Thyroid gland (tissue), 4 donors: ENCODE measurements around the gene COPG1. TPM values are rescaled to one million over a fixed set of nuclear protein-coding genes. Genes with fewer than 3 reads are reported as not detected.
A peak's percentile ranks its signal among the peaks of the same experiment; 100 is the strongest.

Experiments
- DNase-seq, 2 donors: peaks; one replicate each; pipeline ENCODE4 v3.0.0-alpha.2; 2019
- H3K27ac ChIP-seq, 3 donors: fragments of 200-600 bp; sonication (generic); 1 replicate in 2 of 3; 2 replicates in 1 of 3; pipeline ENCODE4 v1.5.1; 2016 to 2019; ENCODE audit warnings: mild to moderate bottlenecking in 1 of 3, moderate library complexity in 1 of 3
- H3K27me3 ChIP-seq: fragments of 200-600 bp; sonication (generic); one replicate; pipeline ENCODE4 v1.5.1; 2019
- H3K36me3 ChIP-seq, 2 donors: fragments of 200-600 bp; sonication (generic); one replicate each; pipeline ENCODE4 v1.5.1; 2016 to 2019
- H3K4me1 ChIP-seq, 2 donors: fragments of 200-600 bp; sonication (generic); one replicate each; pipeline ENCODE4 v1.5.1; 2017 to 2019
- H3K4me3 ChIP-seq, 3 donors: fragments of 200-600 bp; sonication (generic); replicated peaks in 1 of 3; 1 replicate in 2 of 3; 2 replicates in 1 of 3; pipeline ENCODE4 v1.5.1; 2016; ENCODE audit warnings: mild to moderate bottlenecking in 1 of 3
- H3K9me3 ChIP-seq: fragments of 200-600 bp; sonication (generic); one replicate; pipeline ENCODE4 v1.5.1; 2017
- POLR2A ChIP-seq, 2 donors: fragments of 450-650 bp; IDR thresholded peaks; one replicate each; pipeline ENCODE4 v1.6.1; 2017; ENCODE audit warnings: antibody characterized with exemption in 2 of 2, mild to moderate bottlenecking in 2 of 2, moderate library complexity in 1 of 2
- WGBS, 2 donors: methylation state at CpG; one replicate each; pipeline ENCODE4 v1.1.5; 2017; 5-methylcytosine and 5-hydroxymethylcytosine counted together
- intact Hi-C: fragments of 100-400 bp; cut with DNase I; formaldehyde crosslinking; loops from one replicate; pipeline ENCODE4 v1.15.1; 2023
- total RNA-seq, 4 donors: library from RNA; depleted of rRNA; stranded (reverse); fragments of >200 nt; gene quantifications; one replicate each; pipeline ENCODE4 v1.2.3, GENCODE V29; 2016
- TF ChIP-seq, protein P1 (sequence below), 6 experiments: fragments of 200-600 bp in 3 of 6; fragments of 450-650 bp in 3 of 6; sonication (generic) in 3 of 6; IDR thresholded peaks; one replicate each; pipeline ENCODE4 v1.5.1; 2016 to 2019; ENCODE audit warnings: antibody characterized with exemption in 6 of 6, mild to moderate bottlenecking in 2 of 6, inconsistent platforms in 1 of 6, moderate library complexity in 1 of 6

Gene COPG1
- total RNA-seq, 4 donors from 2014 or later, result 95.8 to 195 (median 159) TPM

DNA sequence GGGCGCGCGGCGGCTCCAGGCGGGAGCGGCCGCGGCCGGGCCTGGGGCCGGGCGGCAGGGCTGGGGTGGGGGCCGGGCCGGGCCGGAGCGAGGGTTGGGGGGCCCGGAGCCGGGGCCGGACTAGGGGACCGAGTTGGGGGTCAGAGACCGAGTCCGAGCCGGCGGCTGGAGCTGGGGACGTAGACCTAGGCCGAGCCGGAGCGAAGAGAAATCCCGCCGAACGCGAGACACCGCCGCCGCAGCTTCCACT, 66.5 kb downstream of the COPG1 start:
- peaks cover 13 to 24% of the 10 kb centered on the region in 2 donors for H3K4me1 ChIP-seq
- TF ChIP-seq POLR2A (IDR thresholded peaks at IDR 0.05), result peak in 1 of 2 donors; percentile 98
- TF ChIP-seq, protein P1, sequence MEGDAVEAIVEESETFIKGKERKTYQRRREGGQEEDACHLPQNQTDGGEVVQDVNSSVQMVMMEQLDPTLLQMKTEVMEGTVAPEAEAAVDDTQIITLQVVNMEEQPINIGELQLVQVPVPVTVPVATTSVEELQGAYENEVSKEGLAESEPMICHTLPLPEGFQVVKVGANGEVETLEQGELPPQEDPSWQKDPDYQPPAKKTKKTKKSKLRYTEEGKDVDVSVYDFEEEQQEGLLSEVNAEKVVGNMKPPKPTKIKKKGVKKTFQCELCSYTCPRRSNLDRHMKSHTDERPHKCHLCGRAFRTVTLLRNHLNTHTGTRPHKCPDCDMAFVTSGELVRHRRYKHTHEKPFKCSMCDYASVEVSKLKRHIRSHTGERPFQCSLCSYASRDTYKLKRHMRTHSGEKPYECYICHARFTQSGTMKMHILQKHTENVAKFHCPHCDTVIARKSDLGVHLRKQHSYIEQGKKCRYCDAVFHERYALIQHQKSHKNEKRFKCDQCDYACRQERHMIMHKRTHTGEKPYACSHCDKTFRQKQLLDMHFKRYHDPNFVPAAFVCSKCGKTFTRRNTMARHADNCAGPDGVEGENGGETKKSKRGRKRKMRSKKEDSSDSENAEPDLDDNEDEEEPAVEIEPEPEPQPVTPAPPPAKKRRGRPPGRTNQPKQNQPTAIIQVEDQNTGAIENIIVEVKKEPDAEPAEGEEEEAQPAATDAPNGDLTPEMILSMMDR (IDR thresholded peaks at IDR 0.05), result no peak
- intact Hi-C loops, result no loop called here
- H3K4me3 ChIP-seq, result peak overlapping the region in 2 of 3 donors; percentile 78 to 81
- no CpG with 5 or more reads among the region's 34 CpGs for WGBS, 2 donors
- no peaks in the 10 kb centered on the region for H3K36me3 ChIP-seq
- DNase-seq, result no peak
- H3K9me3 ChIP-seq, result no peaks in the 10 kb centered on the region
- H3K27ac ChIP-seq, result peak overlapping the region; percentile 90 to 99 (median 94)
- no peaks in the 10 kb centered on the region for H3K27me3 ChIP-seq

DNA sequence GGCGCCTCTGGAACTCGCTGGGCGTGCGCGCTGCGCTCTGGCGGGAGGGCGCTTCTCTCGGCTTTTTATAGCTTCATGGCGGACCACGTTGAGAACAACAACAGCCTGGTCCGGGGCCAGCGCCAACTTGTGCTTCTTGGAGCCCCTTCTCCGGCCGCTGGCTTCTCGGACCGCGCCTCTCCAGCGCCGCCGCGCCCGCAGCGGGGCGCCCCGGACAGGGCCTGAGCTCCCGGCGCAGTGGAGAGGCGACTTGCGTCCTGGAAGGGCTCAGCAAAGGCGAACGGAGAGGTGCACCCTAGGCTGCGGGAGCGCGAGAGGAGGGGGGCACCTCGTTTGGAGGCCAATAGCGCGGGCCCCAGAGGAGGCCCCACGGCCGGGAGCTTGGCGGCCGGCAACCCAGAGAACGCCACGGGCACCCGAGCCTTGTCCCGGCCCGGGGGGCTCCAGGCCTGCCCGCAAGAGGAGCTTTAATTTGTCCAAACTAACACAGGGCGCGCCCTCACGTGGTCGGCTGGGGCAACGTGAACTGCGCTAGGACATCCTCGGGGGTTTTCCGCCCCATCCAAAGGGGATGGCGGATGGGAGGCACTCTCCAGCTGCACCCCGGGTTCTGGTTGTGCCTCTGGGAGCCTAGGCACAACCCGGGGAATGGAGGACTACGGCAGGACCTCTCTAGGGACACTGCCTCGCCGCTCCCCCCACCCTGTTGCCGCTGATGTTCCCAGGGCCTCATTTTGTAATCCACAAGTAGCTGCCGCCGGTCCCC, 67.0 kb downstream of the COPG1 start:
- intact Hi-C loops, result no loop called here
- DNase-seq, result peak; percentile 81 to 85
- TF ChIP-seq POLR2A (IDR thresholded peaks at IDR 0.05), result peak in 1 of 2 donors; percentile 98
- TF ChIP-seq, protein P1 (IDR thresholded peaks at IDR 0.05), result peak in 4 of 6 experiments; percentile 17 to 52 (median 40)

DNA sequence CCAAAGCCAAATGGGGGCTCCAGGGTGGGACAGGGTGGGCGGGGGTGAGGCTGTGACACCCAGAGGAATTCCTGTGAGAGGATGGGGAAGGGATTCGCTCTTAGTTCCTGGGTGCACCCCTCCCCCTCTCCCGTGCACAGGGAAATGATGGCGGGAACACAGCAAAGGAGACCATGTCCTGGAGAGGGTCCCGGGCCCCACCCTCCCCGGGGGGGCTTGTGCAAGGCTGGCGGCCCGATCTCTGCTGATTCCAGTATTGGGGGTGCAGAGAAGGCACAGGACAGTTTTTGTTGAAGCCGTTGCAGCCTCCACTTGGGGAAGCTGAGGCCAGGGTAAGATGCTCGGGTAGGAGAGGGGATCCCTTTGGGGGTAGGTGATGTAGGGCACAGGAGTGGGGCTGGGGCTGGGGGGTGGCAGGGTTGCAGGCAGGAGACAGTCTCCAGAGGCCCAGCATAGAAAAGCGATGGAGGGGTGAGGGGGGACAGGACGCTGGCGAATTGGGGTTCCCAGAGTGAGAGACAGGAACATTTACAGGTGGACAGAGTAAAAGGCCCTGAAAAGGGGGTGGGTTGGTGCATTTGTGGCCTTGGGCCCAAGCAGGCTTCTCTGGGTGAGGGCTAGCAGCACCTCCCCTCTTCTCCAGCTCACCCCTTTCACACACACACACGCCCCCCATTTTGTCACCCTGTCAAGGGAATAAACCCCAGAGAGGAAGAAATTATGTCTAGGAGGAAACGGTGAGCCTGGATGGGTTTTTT, 67.8 kb downstream of the COPG1 start:
- H3K27ac ChIP-seq, result peak overlapping the region; percentile 90 to 99 (median 94)
- H3K36me3 ChIP-seq, result peaks cover 0 to 3% of the 10 kb centered on the region in 2 donors
- peaks cover 13 to 24% of the 10 kb centered on the region in 2 donors for H3K4me1 ChIP-seq
- H3K9me3 ChIP-seq, result no peaks in the 10 kb centered on the region
- H3K27me3 ChIP-seq, result no peaks in the 10 kb centered on the region
- 39 to 42% methylated on average over 12 to 14 of the region's 15 CpGs for WGBS, 2 donors
- no peak for TF ChIP-seq POLR2A (IDR thresholded peaks at IDR 0.05)
- TF ChIP-seq, protein P1 (IDR thresholded peaks at IDR 0.05), result no peak
- peak in 1 of 2 donors; percentile 19 for DNase-seq
- intact Hi-C loops, result no loop called here
- peak overlapping the region in 1 of 3 donors; percentile 78 for H3K4me3 ChIP-seq

More for the DNA sequence above, 67.0 kb downstream of the COPG1 start:
- Histone ChIP-seq H3K27me3 (no peaks in the 10 kb centered on the region), H3K9me3 (no peaks in the 10 kb centered on the region), H3K4me1 (peaks cover 13 to 24% of the 10 kb centered on the region in 2 donors), H3K27ac (peak overlapping the region; percentile 90 to 99 (median 94)), H3K4me3 (peak overlapping the region; percentile 78 to 87 (median 81)), H3K36me3 (peaks cover 0 to 3% of the 10 kb centered on the region in 2 donors)
- WGBS, 2 donors, result 0% methylated on average over 1 to 2 of the region's 65 CpGs

DNA sequence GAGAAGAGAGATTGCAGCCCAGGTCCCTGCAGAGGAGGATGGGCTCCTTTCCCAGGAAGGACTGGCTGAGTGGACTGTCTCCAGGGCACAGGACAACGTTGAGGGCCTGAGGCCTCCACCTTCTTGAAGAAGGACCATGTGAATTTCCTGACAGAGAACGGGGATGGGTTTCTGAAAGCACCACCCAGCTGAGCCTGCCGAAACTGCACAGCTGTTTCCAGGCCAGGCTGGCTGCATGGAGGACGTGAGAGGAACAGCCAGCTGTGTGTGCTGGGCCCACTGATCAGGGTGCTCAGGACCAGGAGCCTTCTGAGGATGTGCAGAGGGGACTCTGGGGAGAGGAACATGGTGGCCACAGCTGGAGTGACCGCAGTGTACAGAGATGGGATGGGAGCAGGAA, 68.4 kb downstream of the COPG1 start:
- peaks cover 13 to 24% of the 10 kb centered on the region in 2 donors for H3K4me1 ChIP-seq
- WGBS, 2 donors, result 84 to 100% methylated on average over 2 to 5 of the region's 5 CpGs
- intact Hi-C loops, result no loop called here
- TF ChIP-seq, protein P1 (IDR thresholded peaks at IDR 0.05), result no peak
- TF ChIP-seq POLR2A (IDR thresholded peaks at IDR 0.05), result no peak
- no peak overlapping the region for H3K27ac ChIP-seq
- no peak overlapping the region for H3K4me3 ChIP-seq
- no peaks in the 10 kb centered on the region for H3K9me3 ChIP-seq
- H3K36me3 ChIP-seq, result peaks cover 0 to 3% of the 10 kb centered on the region in 2 donors
- DNase-seq, result no peak
- no peaks in the 10 kb centered on the region for H3K27me3 ChIP-seq

DNA sequence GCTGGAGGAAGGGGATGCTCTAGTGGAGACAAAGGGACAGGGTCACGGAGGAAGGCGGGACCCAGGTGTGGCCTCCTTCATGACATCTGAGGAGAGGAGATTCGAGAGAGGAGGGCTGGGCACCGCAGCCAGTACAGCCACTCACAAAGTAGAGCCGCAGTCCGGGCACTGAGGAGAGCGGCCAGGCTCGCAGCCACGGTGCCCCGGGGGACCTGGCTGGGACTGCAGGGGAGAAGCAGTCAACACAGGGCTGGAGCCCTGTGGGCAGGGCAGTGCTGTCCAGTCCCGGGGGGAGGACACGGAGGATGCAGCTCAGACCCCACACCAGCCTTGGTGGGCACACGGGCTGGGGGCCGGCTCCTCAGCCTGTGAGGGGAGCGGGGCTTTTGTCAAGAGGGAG, 69.5 kb downstream of the COPG1 start:
- peaks cover 13 to 17% of the 10 kb centered on the region in 2 donors for H3K4me1 ChIP-seq
- intact Hi-C loops, result no loop called here
- H3K9me3 ChIP-seq, result no peaks in the 10 kb centered on the region
- H3K27ac ChIP-seq, result no peak overlapping the region
- H3K4me3 ChIP-seq, result no peak overlapping the region
- TF ChIP-seq, protein P1 (IDR thresholded peaks at IDR 0.05), result no peak
- no peak for TF ChIP-seq POLR2A (IDR thresholded peaks at IDR 0.05)
- 93 to 95% methylated on average over 4 to 11 of the region's 15 CpGs for WGBS, 2 donors
- DNase-seq, result no peak
- peaks cover 0 to 3% of the 10 kb centered on the region in 2 donors for H3K36me3 ChIP-seq
- no peaks in the 10 kb centered on the region for H3K27me3 ChIP-seq
